Lower leg skin (tissue), 3 donors: ENCODE measurements around the gene PSEN1.

Experiments used
- CTCF ChIP-seq, 3 donors: fragments of 450-650 bp; IDR thresholded peaks; one replicate each; pipeline ENCODE4 v1.5.1; 2016; ENCODE audit warnings: antibody characterized with exemption in 3 of 3, mild to moderate bottlenecking in 3 of 3, moderate library complexity in 2 of 3
- POLR2A ChIP-seq, 2 donors: fragments of 450-650 bp; IDR thresholded peaks; one replicate each; pipeline ENCODE4 v1.6.1; 2016 to 2017; ENCODE audit warnings: antibody characterized with exemption in 2 of 2, mild to moderate bottlenecking in 1 of 2, moderate library complexity in 1 of 2

- TF ChIP-seq POLR2A (IDR thresholded peaks at IDR 0.05) = no peak
- no peak for TF ChIP-seq CTCF (IDR thresholded peaks at IDR 0.05)
These were observed 93.7 kb downstream of the PSEN1 start for GRCh38 chr14:73230051-73230450.
